Fibroblast of the aortic adventitia (primary cell): ENCODE measurements around the gene SFN. TPM values are rescaled to one million over a fixed set of nuclear protein-coding genes. Genes with fewer than 3 reads are reported as not detected.

Experiments used
- DNase-seq: peaks from one replicate; pipeline ENCODE4 v3.0.0-alpha.2; 2010; ENCODE audit warnings: low read depth
- H3K4me3 ChIP-seq: 2 replicates; pipeline ENCODE4 v1.5.1; 2011; ENCODE audit warnings: low read depth, mild to moderate bottlenecking, control low read depth, low read length, moderate library complexity
- CTCF ChIP-seq: IDR thresholded peaks from 2 replicates; pipeline ENCODE4 v1.5.1; 2011; ENCODE audit warnings: mild to moderate bottlenecking, low read length, control low read depth, inconsistent platforms; ENCODE audit not compliant: insufficient read depth
- total RNA-seq: library from RNA; depleted of rRNA; stranded (reverse); fragments of >200 nt; gene quantifications from 2 replicates; pipeline ENCODE4 v1.2.3, GENCODE V29; 2012; ENCODE audit warnings: low replicate concordance

The SFN gene
- total RNA-seq, 1 donor: 1.1 TPM

GRCh38 chr1:26857473-26858060, 5.4 kb upstream of the SFN start:
- no peak overlapping the region for H3K4me3 ChIP-seq
- no peak for TF ChIP-seq CTCF
- DNase-seq: no peak

- no peak overlapping the region for H3K4me3 ChIP-seq
- peak; percentile 53 for DNase-seq
- TF ChIP-seq CTCF: peak; percentile 12
Measured at GRCh38 chr1:26858160-26858559, 4.8 kb upstream of the SFN start.

DNA sequence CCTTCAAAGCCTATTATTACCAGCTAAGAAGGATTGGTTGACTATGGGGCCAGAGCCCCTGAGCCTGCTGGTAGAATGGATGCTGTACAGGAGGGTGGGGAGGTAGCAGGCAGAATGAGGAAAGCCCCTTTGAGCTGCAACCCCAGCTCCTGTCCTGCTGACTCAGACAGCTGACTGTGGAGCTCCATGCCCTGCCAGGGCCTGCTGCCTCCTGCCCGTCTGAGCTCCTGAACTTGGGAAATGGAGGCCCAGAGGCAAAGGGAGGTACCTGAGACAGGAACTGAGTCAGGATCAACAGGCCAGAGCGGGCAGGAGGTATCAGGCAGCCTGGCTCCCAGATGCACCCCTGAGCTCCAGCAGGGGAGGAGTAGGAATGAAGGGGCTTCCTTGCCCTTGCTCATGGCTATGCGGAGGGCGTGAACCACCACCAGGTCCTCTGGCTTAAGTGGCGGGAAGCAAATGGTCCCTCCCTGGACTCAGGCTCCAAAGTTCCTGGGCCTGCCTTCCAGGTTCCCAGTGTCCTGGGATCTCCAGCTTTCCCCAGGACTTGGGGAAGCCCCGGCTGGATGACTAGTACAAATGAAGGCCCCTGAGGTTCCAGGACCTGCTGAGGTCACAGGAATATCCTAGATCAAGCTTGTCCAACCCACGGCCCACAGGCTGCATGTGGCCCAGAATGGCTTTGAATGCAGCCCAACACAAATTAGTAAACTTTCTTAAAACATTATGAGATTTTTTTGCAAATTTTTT, 3.9 kb upstream of the SFN start:
- TF ChIP-seq CTCF: no peak
- DNase-seq: no peak
- no peak overlapping the region for H3K4me3 ChIP-seq

GRCh38 chr1:26861286-26861701, 1.7 kb upstream of the SFN start:
- H3K4me3 ChIP-seq: no peak overlapping the region
- DNase-seq: peak; percentile 30
- peak; percentile 23 for TF ChIP-seq CTCF

GRCh38 chr1:26861889-26862378, 1.0 kb upstream of the SFN start:
- no peak overlapping the region for H3K4me3 ChIP-seq
- DNase-seq: peak; percentile 16

GRCh38 chr1:26863685-26864077, 732 bp downstream of the SFN start:
- TF ChIP-seq CTCF: no peak
- H3K4me3 ChIP-seq: no peak overlapping the region
- no peak for DNase-seq

More at GRCh38 chr1:26861889-26862378, 1.0 kb upstream of the SFN start:
- TF ChIP-seq CTCF: no peak
